HG02678 (cell line): ENCODE data around the gene SNRNP35.
A peak's percentile ranks its signal among the peaks of the same experiment; 100 is the strongest.
"Not testable (repeated sequence)": the region's sequence is repeated elsewhere in the genome, so short reads cannot be mapped to it uniquely, and the experiment has no call there.

Experiments used
- ATAC-seq: cut with Tn5 transposase; IDR thresholded peaks from one replicate; pipeline ENCODE4 v1.9.1; 2021; ENCODE audit warnings: mild to moderate bottlenecking, moderate library complexity; ENCODE audit not compliant: unreplicated experiment

The SNRNP35 gene

GRCh38 chr12:123446333-123446713 lies 11.6 kb upstream of the SNRNP35 start:
- no peak for ATAC-seq

- ATAC-seq: no peak
These were observed 8.6 kb upstream of the SNRNP35 start for GRCh38 chr12:123449249-123449733.

GRCh38 chr12:123449856-123450255 lies 8.1 kb upstream of the SNRNP35 start:
- no peak for ATAC-seq

GRCh38 chr12:123450636-123451035 lies 7.3 kb upstream of the SNRNP35 start:
- no peak for ATAC-seq

- not testable (repeated sequence) for ATAC-seq
These were observed 5.7 kb upstream of the SNRNP35 start for GRCh38 chr12:123452276-123452550.

- ATAC-seq: no peak
These were observed 4.8 kb upstream of the SNRNP35 start for GRCh38 chr12:123453165-123453564.

- ATAC-seq: not testable (repeated sequence)
These were observed 5.2 kb downstream of the SNRNP35 start for GRCh38 chr12:123463174-123463573.

GRCh38 chr12:123465084-123465483 lies 7.1 kb downstream of the SNRNP35 start:
- no peak for ATAC-seq

- ATAC-seq: peak; percentile 70
These were observed 10.8 kb downstream of the SNRNP35 start for GRCh38 chr12:123468786-123469185.

GRCh38 chr12:123469978-123470377 lies 12.0 kb downstream of the SNRNP35 start:
- no peak for ATAC-seq

- ATAC-seq: no peak
These were observed 13.6 kb downstream of the SNRNP35 start for GRCh38 chr12:123471374-123472068.

- no peak for ATAC-seq
These were observed 14.5 kb downstream of the SNRNP35 start for GRCh38 chr12:123472438-123472849.

GRCh38 chr12:123474485-123475245 lies 16.7 kb downstream of the SNRNP35 start:
- no peak for ATAC-seq

- no peak for ATAC-seq
These were observed 17.3 kb downstream of the SNRNP35 start for GRCh38 chr12:123475246-123475703.

- ATAC-seq: no peak
These were observed 20.1 kb downstream of the SNRNP35 start for GRCh38 chr12:123478069-123478468.

- ATAC-seq: no peak
These were observed 20.8 kb downstream of the SNRNP35 start for GRCh38 chr12:123478762-123479161.

- no peak for ATAC-seq
These were observed 21.7 kb downstream of the SNRNP35 start for GRCh38 chr12:123479442-123480180.

GRCh38 chr12:123481251-123481650 lies 23.3 kb downstream of the SNRNP35 start:
- ATAC-seq: not testable (repeated sequence)

GRCh38 chr12:123482876-123483275 lies 24.9 kb downstream of the SNRNP35 start:
- ATAC-seq: no peak

GRCh38 chr12:123483602-123484248 lies 25.8 kb downstream of the SNRNP35 start:
- ATAC-seq: no peak

- no peak for ATAC-seq
These were observed 27.8 kb downstream of the SNRNP35 start for GRCh38 chr12:123485756-123486155.
